ENCODE results near the gene PDIK1L.

- TF ChIP-seq, protein P1, sequence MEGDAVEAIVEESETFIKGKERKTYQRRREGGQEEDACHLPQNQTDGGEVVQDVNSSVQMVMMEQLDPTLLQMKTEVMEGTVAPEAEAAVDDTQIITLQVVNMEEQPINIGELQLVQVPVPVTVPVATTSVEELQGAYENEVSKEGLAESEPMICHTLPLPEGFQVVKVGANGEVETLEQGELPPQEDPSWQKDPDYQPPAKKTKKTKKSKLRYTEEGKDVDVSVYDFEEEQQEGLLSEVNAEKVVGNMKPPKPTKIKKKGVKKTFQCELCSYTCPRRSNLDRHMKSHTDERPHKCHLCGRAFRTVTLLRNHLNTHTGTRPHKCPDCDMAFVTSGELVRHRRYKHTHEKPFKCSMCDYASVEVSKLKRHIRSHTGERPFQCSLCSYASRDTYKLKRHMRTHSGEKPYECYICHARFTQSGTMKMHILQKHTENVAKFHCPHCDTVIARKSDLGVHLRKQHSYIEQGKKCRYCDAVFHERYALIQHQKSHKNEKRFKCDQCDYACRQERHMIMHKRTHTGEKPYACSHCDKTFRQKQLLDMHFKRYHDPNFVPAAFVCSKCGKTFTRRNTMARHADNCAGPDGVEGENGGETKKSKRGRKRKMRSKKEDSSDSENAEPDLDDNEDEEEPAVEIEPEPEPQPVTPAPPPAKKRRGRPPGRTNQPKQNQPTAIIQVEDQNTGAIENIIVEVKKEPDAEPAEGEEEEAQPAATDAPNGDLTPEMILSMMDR (IDR thresholded peaks at IDR 0.05; ENCODE audit: insufficient read depth, low read depth, low read length): no peak
- no peak for TF ChIP-seq EZH2 (IDR thresholded peaks at IDR 0.05; ENCODE audit: insufficient read depth, low read length)
Measured at GRCh38 chr1:26145960-26146294, 34.3 kb downstream of the PDIK1L start.
